Epithelial cell of esophagus (primary cell): ENCODE results near the gene CSK.

Experiments used
- DNase-seq: peaks from one replicate; pipeline ENCODE4 v3.0.0; 2010; ENCODE audit warnings: low read depth
- H3K4me3 ChIP-seq: 2 replicates; pipeline ENCODE4 v1.5.1; 2011; ENCODE audit warnings: mild to moderate bottlenecking, low read length, control low read depth
- TF ChIP-seq, protein P1 (sequence below): IDR thresholded peaks from 2 replicates; pipeline ENCODE4 v1.5.1; 2011; ENCODE audit warnings: low read depth, mild to moderate bottlenecking, low read length, control low read depth, inconsistent platforms; ENCODE audit not compliant: insufficient read depth; ENCODE audit errors: missing control alignments

Gene CSK

DNA sequence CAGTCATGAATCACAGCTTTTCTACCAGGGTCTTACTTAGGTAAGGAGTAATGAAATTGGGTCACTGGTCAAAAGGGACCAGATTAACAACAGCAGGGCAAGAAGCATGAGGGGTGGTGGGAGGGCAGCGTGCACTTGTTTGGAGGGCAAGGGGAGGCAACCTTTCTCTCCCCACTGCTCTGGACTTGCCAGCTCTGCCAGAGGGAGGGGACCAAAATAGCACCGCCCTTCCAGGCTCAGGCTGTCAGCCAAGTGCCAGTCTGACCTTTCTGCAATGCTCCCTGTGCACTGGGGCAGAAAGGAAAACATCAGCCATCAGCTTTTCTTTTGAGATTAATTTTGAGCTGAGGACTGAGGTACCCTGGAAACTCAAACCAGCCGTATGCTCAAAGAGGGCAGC, 65.6 kb downstream of the CSK start:
- no peak overlapping the region for H3K4me3 ChIP-seq
- DNase-seq = no peak
- TF ChIP-seq, protein P1, sequence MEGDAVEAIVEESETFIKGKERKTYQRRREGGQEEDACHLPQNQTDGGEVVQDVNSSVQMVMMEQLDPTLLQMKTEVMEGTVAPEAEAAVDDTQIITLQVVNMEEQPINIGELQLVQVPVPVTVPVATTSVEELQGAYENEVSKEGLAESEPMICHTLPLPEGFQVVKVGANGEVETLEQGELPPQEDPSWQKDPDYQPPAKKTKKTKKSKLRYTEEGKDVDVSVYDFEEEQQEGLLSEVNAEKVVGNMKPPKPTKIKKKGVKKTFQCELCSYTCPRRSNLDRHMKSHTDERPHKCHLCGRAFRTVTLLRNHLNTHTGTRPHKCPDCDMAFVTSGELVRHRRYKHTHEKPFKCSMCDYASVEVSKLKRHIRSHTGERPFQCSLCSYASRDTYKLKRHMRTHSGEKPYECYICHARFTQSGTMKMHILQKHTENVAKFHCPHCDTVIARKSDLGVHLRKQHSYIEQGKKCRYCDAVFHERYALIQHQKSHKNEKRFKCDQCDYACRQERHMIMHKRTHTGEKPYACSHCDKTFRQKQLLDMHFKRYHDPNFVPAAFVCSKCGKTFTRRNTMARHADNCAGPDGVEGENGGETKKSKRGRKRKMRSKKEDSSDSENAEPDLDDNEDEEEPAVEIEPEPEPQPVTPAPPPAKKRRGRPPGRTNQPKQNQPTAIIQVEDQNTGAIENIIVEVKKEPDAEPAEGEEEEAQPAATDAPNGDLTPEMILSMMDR = no peak

DNA sequence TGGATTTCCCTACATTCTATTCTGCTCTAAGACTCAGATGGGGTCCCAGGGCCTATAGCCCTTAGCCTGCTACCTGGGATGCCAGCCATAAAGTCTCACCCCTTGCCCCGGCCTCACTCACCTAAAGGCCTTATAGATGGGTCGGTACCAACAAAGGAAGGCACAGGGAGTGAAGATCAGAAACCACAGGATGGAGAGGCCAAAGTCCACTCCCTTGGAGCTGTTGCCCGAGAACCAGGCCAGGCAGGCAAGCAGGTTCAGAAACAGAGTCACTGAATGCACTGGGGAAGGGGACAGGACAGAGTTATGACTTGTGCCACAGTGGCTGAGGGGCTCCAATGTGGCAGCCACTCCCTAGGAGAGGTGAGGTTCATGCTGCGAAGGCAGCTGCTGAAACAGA, 68.5 kb downstream of the CSK start:
- H3K4me3 ChIP-seq = no peak overlapping the region
- no peak for DNase-seq
- TF ChIP-seq, protein P1 = no peak

DNA sequence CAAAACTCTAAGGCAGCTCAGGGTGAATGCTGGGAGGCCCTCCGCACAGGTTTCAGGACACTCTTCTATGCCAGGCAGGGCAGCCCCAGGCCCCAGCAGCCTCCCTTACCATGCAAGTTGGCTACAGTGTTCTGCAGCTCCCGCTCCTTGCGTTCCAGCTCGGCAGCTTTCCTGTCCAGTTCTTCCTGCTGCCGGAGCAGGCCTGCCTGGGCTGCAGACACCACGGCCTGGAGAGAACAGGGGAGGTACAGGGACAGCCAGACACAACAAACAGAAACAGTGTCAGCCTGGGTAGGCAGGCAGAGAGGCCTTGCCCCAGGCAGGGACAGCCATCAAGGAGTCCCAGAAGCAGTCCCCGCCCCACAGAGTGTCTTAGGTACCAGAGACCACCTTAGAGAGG, 70.1 kb downstream of the CSK start:
- no peak for DNase-seq
- TF ChIP-seq, protein P1 = no peak

More for the DNA sequence above, 70.1 kb downstream of the CSK start:
- H3K4me3 ChIP-seq = no peak overlapping the region
